ENCODE measurements around the gene MSRB1.

The MSRB1 gene

DNA sequence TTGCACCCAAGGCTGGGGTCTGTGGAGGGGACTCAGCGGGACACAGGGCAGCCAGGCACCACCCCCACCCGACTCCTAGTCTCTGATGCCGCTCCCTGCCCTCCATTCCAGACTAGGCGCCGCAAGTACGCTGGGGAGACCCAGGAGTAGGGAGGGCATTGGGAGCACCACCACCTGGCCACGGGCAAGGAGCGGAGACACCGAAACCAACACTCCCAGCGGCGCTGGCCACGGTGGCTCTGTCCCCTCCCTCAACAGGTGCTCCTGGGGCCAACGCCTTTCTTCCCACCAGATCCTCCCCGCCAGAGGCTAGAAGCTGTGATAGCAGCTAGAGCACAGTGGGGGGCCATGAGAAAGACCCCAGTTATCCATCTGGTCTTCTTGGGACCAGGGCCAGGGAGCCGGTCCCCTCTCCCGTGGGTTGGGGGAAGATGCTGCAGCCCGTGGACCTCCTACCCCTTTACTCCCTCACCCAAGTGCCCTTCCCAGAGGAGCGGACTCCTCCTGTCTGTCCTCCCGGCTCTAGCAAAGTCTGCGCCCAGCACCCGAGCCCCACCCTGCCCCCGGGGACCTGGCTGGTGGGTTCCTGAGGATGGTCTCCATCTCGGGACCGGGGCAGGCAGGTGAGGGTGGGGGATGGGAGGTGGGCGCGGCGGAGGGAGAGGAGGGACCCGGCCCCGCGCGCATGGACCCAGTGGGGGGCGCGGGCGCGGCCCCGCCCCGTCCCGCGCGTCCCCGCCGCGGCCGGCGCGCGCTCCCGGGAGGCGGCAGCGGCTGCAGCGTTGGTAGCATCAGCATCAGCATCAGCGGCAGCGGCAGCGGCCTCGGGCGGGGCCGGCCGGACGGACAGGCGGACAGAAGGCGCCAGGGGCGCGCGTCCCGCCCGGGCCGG, 46.5 kb upstream of the MSRB1 start, which contains the start of gene SYNGR3:
Gene SYNGR3 (plus strand): TSS at position 762 of the 892 bp plus-strand sequence. CDS start 133 bp downstream, outside the sequence.
- TF ChIP-seq, protein P1, sequence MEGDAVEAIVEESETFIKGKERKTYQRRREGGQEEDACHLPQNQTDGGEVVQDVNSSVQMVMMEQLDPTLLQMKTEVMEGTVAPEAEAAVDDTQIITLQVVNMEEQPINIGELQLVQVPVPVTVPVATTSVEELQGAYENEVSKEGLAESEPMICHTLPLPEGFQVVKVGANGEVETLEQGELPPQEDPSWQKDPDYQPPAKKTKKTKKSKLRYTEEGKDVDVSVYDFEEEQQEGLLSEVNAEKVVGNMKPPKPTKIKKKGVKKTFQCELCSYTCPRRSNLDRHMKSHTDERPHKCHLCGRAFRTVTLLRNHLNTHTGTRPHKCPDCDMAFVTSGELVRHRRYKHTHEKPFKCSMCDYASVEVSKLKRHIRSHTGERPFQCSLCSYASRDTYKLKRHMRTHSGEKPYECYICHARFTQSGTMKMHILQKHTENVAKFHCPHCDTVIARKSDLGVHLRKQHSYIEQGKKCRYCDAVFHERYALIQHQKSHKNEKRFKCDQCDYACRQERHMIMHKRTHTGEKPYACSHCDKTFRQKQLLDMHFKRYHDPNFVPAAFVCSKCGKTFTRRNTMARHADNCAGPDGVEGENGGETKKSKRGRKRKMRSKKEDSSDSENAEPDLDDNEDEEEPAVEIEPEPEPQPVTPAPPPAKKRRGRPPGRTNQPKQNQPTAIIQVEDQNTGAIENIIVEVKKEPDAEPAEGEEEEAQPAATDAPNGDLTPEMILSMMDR (IDR thresholded peaks at IDR 0.05; ENCODE audit: low read length, missing control alignments), result no peak
- DNase-seq (ENCODE audit: low read depth), result no peak
- no peak within 1 kb of the TSS for H3K4me3 ChIP-seq (replicated peaks; ENCODE audit: low read depth, low read length)

DNA sequence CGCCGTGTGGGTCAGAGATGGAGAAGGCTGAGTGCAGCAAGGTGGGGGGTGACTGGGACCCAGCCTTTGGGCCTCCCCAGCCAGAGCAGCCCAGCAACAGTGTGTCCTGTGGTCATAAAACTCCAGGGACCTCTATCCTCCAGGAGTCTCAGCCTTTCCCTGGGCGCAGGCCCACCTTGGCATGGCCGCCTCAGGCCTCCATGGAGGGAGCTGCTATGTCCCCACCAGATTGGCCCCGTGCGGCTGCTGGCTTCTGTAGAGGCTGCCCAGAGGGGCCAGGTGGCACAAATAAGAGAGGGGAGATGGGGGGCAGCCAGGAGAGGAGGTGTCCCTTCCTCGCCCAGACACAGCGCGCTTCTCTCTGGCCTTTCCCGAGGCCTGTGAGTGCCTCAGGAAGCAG, 44.2 kb upstream of the MSRB1 start:
- no peak overlapping the region for H3K4me3 ChIP-seq (replicated peaks; ENCODE audit: low read depth, low read length)
- no peak for DNase-seq (ENCODE audit: low read depth)
- TF ChIP-seq, protein P1 (IDR thresholded peaks at IDR 0.05; ENCODE audit: low read length, missing control alignments), result no peak

- TF ChIP-seq, protein P1 (IDR thresholded peaks at IDR 0.05; ENCODE audit: low read length, missing control alignments), result no peak
- peak overlapping the region; percentile 73 for H3K4me3 ChIP-seq (replicated peaks; ENCODE audit: low read depth, low read length)
- no peak for DNase-seq (ENCODE audit: low read depth)
Measured at GRCh38 chr16:1985466-1986150, 42.6 kb upstream of the MSRB1 start.

- DNase-seq (ENCODE audit: low read depth), result no peak
- TF ChIP-seq, protein P1 (IDR thresholded peaks at IDR 0.05; ENCODE audit: low read length, missing control alignments), result no peak
- peak overlapping the region; percentile 73 for H3K4me3 ChIP-seq (replicated peaks; ENCODE audit: low read depth, low read length)
Measured at GRCh38 chr16:1984347-1985225, 41.6 kb upstream of the MSRB1 start.

- peak; percentile 96 for DNase-seq (ENCODE audit: low read depth)
- TF ChIP-seq, protein P1 (IDR thresholded peaks at IDR 0.05; ENCODE audit: low read length, missing control alignments), result peak; percentile 27
- peak within 1 kb of the TSS; percentile 73 for H3K4me3 ChIP-seq (replicated peaks; ENCODE audit: low read depth, low read length)
Measured at GRCh38 chr16:1983544-1984346, 40.7 kb upstream of the MSRB1 start, which contains the start of gene GFER. TSS of gene GFER (plus strand) at chr16:1984193. CDS start at chr16:1984219, 26 bp downstream.
